SK-N-SH treated with all-trans-retinoic acid at 6 μM for 48 hours (cell line): ENCODE data around the gene LACRT.
"Not testable (repeated sequence)": the region's sequence is repeated elsewhere in the genome, so short reads cannot be mapped to it uniquely, and the experiment has no call there.

Experiments used
- ATAC-seq: fragments of 200-7000 bp; cut with Tn5 transposase; 3 replicates; pipeline ENCODE4 v1.9.1; 2020; ENCODE audit warnings: mild to moderate bottlenecking, moderate library complexity
- ARNTL ChIP-seq: fragments of 450-650 bp; formaldehyde crosslinking; IDR thresholded peaks from 2 replicates; pipeline ENCODE4 v1.5.0; 2020; ENCODE audit warnings: low read depth, mild to moderate bottlenecking, moderate library complexity, borderline replicate concordance
- CREB5 ChIP-seq: fragments of 250-450 bp; sonication (Bioruptor Pico); IDR thresholded peaks from 2 replicates; pipeline ENCODE4 v1.5.1; 2020; ENCODE audit warnings: low read depth, mild to moderate bottlenecking, moderate library complexity
- CSDC2 ChIP-seq: fragments of 250-450 bp; sonication (Bioruptor Pico); IDR thresholded peaks from 2 replicates; pipeline ENCODE4 v1.5.0; 2020; ENCODE audit warnings: mild to moderate bottlenecking, moderate library complexity
- CSRNP3 ChIP-seq: fragments of 250-450 bp; sonication (Bioruptor Pico); IDR thresholded peaks from 2 replicates; pipeline ENCODE4 v1.5.1; 2021; ENCODE audit warnings: mild to moderate bottlenecking, moderate library complexity
- ESRRG ChIP-seq: fragments of 250-450 bp; sonication (Bioruptor Pico); IDR thresholded peaks from 2 replicates; pipeline ENCODE4 v1.6.1; 2021; ENCODE audit warnings: mild to moderate bottlenecking
- GLIS3 ChIP-seq: fragments of 250-450 bp; sonication (Bioruptor Pico); IDR thresholded peaks from 2 replicates; pipeline ENCODE4 v1.5.0; 2020; ENCODE audit warnings: mild to moderate bottlenecking, moderate library complexity
- OSR1 ChIP-seq: fragments of 250-450 bp; sonication (Bioruptor Pico); IDR thresholded peaks from 2 replicates; pipeline ENCODE4 v1.8.0; 2022; ENCODE audit warnings: moderate library complexity, mild to moderate bottlenecking, inconsistent platforms
- POU6F1 ChIP-seq: fragments of 250-450 bp; sonication (Bioruptor Pico); IDR thresholded peaks from 2 replicates; pipeline ENCODE4 v1.8.0; 2021; ENCODE audit warnings: low read depth, mild to moderate bottlenecking, moderate library complexity, borderline replicate concordance
- PPARA ChIP-seq: fragments of 250-450 bp; sonication (Bioruptor Pico); IDR thresholded peaks from 2 replicates; pipeline ENCODE4 v1.5.0; 2020; ENCODE audit warnings: mild to moderate bottlenecking, borderline replicate concordance
- RARB ChIP-seq: fragments of 250-450 bp; sonication (Bioruptor Pico); IDR thresholded peaks from 2 replicates; pipeline ENCODE4 v1.8.0; 2021; ENCODE audit warnings: mild to moderate bottlenecking, moderate library complexity
- SNAI2 ChIP-seq: fragments of 250-450 bp; sonication (Bioruptor Pico); IDR thresholded peaks from 2 replicates; pipeline ENCODE4 v1.5.0; 2020; ENCODE audit warnings: mild to moderate bottlenecking, moderate library complexity
- TCF4 ChIP-seq: fragments of 250-450 bp; sonication (Bioruptor Pico); IDR thresholded peaks from 2 replicates; pipeline ENCODE4 v1.8.0; 2021; ENCODE audit warnings: mild to moderate bottlenecking, moderate library complexity, borderline replicate concordance
- TOX ChIP-seq: fragments of 250-450 bp; sonication (Bioruptor Pico); IDR thresholded peaks from 2 replicates; pipeline ENCODE4 v1.8.0; 2021; ENCODE audit warnings: mild to moderate bottlenecking, moderate library complexity, borderline replicate concordance
- ZC3H10 ChIP-seq: fragments of 250-450 bp; sonication (Bioruptor Pico); IDR thresholded peaks from 2 replicates; pipeline ENCODE4 v1.5.1; 2021; ENCODE audit warnings: mild to moderate bottlenecking, moderate library complexity
- ZFP3 ChIP-seq: fragments of 250-450 bp; sonication (Bioruptor Pico); IDR thresholded peaks from 2 replicates; pipeline ENCODE4 v1.5.0; 2020; ENCODE audit warnings: mild to moderate bottlenecking, moderate library complexity
- ZFP30 ChIP-seq: fragments of 450-650 bp; formaldehyde crosslinking; IDR thresholded peaks from 2 replicates; pipeline ENCODE4 v1.5.0; 2022; ENCODE audit warnings: mild to moderate bottlenecking, moderate library complexity
- ZNF565 ChIP-seq: fragments of 450-650 bp; formaldehyde crosslinking; conservative IDR thresholded peaks from 2 replicates; pipeline ENCODE4 v1.5.0; 2020; ENCODE audit warnings: low read depth, mild to moderate bottlenecking, moderate library complexity
- ZNF70 ChIP-seq: fragments of 450-650 bp; formaldehyde crosslinking; IDR thresholded peaks from 2 replicates; pipeline ENCODE4 v1.5.0; 2020; ENCODE audit warnings: mild to moderate bottlenecking, moderate library complexity
- ZNF8 ChIP-seq: fragments of 450-650 bp; formaldehyde crosslinking; IDR thresholded peaks from 2 replicates; pipeline ENCODE4 v1.5.0; 2020; ENCODE audit warnings: mild to moderate bottlenecking, moderate library complexity
- TF ChIP-seq, protein P1 (sequence below): fragments of 250-450 bp; sonication (Bioruptor Pico); IDR thresholded peaks from 2 replicates; pipeline ENCODE4 v1.5.0; 2020; ENCODE audit warnings: mild to moderate bottlenecking, moderate library complexity

Gene LACRT

DNA sequence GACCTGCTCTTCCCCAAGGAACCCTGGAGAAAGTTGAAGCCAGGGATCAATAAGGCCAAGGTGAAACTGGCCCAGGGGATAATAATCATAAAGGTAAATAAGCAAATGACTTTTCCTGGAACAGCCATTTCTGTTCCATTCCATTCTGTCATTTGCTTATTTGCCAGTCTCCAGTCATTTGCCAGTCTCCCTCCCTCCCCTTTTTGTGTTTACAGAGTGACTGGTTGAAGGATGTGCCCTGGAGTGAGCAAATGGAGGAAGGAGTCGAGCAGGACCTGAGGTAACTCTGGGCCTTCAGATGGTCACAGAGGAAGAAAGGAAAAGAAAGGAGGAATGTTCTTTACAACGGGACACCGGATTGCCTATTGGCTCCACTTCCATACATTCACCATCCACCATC lies 31.3 kb upstream of the LACRT start:
- ATAC-seq = no peak
- no peak for TF ChIP-seq ZFP3 (CRISPR knock-in tag)
- TF ChIP-seq ESRRG (CRISPR knock-in tag) = no peak
- no peak for TF ChIP-seq SNAI2 (CRISPR knock-in tag)
- TF ChIP-seq TOX (CRISPR knock-in tag) = no peak
- no peak for TF ChIP-seq CSRNP3
- TF ChIP-seq, protein P1, sequence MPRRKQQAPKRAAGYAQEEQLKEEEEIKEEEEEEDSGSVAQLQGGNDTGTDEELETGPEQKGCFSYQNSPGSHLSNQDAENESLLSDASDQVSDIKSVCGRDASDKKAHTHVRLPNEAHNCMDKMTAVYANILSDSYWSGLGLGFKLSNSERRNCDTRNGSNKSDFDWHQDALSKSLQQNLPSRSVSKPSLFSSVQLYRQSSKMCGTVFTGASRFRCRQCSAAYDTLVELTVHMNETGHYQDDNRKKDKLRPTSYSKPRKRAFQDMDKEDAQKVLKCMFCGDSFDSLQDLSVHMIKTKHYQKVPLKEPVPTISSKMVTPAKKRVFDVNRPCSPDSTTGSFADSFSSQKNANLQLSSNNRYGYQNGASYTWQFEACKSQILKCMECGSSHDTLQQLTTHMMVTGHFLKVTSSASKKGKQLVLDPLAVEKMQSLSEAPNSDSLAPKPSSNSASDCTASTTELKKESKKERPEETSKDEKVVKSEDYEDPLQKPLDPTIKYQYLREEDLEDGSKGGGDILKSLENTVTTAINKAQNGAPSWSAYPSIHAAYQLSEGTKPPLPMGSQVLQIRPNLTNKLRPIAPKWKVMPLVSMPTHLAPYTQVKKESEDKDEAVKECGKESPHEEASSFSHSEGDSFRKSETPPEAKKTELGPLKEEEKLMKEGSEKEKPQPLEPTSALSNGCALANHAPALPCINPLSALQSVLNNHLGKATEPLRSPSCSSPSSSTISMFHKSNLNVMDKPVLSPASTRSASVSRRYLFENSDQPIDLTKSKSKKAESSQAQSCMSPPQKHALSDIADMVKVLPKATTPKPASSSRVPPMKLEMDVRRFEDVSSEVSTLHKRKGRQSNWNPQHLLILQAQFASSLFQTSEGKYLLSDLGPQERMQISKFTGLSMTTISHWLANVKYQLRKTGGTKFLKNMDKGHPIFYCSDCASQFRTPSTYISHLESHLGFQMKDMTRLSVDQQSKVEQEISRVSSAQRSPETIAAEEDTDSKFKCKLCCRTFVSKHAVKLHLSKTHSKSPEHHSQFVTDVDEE (CRISPR knock-in tag) = no peak
- no peak for TF ChIP-seq PPARA (CRISPR knock-in tag)
- no peak for TF ChIP-seq ZC3H10 (CRISPR knock-in tag)
- TF ChIP-seq ZNF70 (CRISPR knock-in tag) = no peak
- no peak for TF ChIP-seq TCF4 (CRISPR knock-in tag)
- no peak for TF ChIP-seq RARB (CRISPR knock-in tag)
- TF ChIP-seq ZNF8 (CRISPR knock-in tag) = no peak
- TF ChIP-seq POU6F1 (CRISPR knock-in tag) = no peak
- no peak for TF ChIP-seq CREB5 (CRISPR knock-in tag)
- TF ChIP-seq GLIS3 (CRISPR knock-in tag) = no peak
- TF ChIP-seq CSDC2 (CRISPR knock-in tag) = no peak
- no peak for TF ChIP-seq OSR1 (CRISPR knock-in tag)
- TF ChIP-seq ARNTL (CRISPR knock-in tag) = no peak

GRCh38 chr12:54665022-54665635 lies 30.4 kb upstream of the LACRT start:
- not testable (repeated sequence) for ATAC-seq

DNA sequence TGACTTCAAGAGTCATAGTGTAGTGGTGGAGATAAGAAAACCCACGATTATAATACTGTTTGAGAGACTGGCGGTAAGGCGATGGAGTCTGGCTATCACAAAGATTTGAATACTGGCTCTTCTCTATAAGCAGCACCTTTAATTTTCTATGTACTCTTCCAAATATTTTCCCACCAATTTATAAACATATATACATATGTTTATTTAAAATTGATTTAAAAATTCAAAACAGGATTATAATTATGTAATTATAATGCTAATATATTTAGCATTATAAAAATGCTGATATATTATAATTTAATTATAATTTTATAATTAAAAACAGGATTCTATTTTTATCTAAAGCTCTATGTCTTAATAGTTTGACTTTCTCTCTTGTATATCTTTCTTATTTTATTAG lies 28.9 kb upstream of the LACRT start:
- ATAC-seq = no peak
- no peak for TF ChIP-seq RARB (CRISPR knock-in tag)
- no peak for TF ChIP-seq ZFP30 (CRISPR knock-in tag)
- TF ChIP-seq OSR1 (CRISPR knock-in tag) = no peak
- TF ChIP-seq GLIS3 (CRISPR knock-in tag) = no peak
- no peak for TF ChIP-seq ESRRG (CRISPR knock-in tag)
- TF ChIP-seq ARNTL (CRISPR knock-in tag) = no peak
- TF ChIP-seq POU6F1 (CRISPR knock-in tag) = no peak
- TF ChIP-seq ZNF565 = no peak
- no peak for TF ChIP-seq ZNF8 (CRISPR knock-in tag)
- TF ChIP-seq ZNF70 (CRISPR knock-in tag) = no peak
